SKM-1 treated with dmso at 0.1 percent for 144 hours (cell line): ENCODE data around the gene GLI3.
A peak's percentile ranks its signal among the peaks of the same experiment; 100 is the strongest.

Source experiments
- DNase-seq: peaks from one replicate; lab custom pipeline; 2025; ENCODE audit not compliant: unreplicated experiment; lab: John Stamatoyannopoulos, UW

GLI3 gene

DNA sequence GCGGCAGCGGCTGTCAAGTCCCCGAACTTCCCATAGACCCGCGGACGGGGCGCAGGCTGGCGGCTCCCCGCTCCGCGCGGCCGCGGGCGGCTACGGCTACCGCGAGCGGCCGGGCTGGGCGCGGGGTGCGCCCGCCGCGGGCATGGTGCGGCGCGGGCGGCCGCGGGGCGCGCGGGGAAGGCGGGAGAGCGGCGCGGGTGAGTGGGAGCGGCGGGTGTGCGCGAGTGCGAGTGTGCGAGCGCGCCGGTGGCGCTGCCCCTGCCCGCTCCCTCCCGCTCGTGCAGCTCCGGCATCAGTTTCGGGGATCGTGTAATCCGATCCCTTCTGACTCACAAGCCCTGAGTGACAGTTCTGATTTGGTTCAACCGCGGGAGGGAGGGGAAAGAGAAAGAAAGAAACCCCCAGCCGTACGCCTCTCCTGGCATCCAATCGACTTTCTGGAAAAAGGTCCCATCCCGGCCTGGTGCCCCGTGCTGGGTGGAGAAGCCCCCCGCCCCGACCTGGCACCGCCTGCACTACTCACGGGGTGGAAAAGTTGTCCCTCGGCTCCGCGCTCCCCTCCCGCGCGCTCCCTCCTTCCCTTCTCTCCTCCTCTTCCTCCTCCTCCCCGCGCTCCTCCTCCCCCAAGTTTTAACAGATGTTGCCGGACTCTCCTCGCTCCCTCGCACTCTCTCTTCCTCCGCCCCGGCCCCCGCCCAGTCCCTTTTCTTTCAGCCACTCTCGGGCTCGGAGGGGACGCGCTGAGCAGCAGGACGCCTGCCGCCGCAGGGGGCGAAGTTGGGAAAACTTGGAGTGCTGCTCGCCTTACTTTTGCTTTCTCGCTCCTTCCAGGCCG, at the start of gene GLI3:
Gene GLI3 (minus strand): TSS at position 234 of the 835 bp plus-strand sequence. CDS start 13,956 bp downstream, outside the sequence.
- peak; percentile 30 for DNase-seq

DNA sequence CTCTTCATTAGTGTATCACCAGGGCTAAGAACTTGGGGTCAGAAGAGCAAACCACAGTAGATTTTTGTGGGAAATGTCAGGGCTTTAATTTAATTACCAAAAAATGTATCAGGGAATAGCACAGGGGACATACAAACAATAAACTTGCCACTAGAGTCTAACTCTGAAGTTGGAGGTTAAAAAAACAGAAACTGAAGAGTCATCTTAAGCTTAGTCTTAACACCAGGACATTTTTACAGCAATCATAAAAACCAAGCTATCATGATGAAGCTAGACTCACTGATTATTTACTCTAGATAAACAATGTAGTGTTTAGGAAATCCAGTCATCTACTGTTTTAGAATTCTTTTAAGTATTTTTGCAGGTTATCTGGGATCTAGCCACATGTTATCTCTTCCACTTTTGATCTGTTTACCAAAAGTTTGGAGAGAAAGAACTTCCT, 48.4 kb upstream of the GLI3 start:
- no peak for DNase-seq

DNA sequence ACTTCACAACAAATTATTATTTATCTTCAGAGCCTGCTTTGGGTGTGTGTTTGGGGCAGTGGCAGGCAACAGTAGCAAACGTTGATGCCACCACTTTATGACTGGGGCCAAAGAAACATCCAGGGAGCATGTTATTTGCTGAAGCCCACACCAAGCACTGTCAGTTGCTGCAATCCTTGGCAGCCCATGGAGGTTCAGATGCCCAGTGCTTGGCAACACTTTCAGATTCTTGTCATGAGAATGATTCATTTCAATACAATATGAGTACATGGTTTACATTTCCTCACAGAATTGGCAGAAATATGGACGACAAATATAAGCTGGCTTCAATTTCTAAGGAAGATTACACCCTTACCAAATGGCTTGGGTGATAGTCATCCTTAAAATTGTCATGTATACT, 46.5 kb upstream of the GLI3 start:
- DNase-seq, result no peak

DNA sequence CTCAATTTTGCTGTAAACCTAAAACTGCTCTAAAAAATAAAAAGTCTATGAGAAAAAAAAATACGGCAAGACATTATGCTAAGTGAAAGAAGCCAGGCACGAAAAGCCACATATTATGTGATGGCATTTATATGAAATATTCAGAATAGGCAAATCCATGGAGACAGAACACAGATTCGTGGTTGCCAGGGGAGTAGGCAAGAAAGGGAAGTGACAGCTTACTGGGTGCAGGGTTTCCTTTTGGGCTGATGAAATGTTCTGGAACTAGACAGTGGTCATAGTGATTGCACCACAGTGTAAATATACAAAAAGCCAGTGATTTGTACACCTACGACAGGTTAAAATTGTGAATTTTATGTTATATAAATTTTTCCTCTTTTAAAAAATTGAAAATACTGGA, 41.3 kb upstream of the GLI3 start:
- peak; percentile 65 for DNase-seq

DNA sequence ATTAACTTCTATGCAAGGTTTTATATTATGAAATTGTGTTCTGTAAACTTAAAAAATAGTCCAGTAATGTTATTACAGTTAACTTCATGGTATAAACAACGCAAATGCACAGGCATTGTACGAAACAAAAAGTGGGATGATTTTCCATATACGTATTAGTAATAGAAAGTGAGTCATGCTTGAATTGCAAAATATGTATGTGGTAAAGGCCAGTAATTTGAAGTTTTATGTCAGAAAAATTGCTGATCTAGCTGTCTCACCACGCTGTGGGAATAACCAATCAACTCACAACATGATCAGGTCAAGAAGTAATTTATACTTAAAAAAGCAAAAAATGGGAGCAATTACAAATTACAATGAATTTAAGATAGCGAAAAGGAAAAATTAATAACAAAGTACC, 37.0 kb upstream of the GLI3 start:
- no peak for DNase-seq

DNA sequence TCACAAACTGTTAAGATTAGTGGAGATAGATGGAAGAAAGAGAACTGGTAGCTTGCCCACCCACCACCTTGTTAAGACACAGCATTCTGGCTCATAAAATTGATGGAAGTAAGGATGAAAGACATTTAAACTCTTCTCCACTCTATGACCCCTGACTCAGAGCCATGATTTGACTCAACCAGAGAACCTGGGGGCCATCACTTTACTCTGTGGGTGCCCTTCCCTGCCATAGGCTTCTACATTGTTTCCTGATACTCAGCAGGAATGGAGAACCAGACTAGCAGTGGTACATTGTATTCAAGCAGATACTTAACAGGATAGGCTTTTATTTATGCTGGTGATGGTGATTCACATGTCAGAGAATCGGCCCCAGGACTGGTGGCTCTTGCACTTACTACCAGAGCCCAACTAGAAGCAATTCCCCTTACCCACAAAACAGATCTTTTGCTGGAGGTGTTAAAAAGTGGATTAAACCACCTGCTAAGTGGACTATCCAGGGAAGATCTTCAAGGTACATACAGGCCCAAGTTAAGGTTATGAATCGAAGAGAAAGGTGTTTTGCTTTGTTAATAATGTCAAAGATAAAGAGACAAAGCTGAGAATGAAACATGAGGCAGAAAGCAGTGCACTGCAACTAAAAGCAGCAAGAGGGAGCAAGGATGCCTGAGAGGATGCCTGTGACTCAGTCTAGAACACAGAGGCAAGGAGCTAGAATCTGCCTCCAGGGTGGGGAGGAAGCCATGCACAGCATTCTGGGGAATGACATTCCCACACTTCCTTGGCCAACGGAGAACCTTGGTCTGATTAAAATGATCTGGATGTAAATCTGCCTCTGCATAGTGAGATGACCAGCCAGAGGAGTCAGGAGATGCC, 36.0 kb upstream of the GLI3 start:
- DNase-seq, result no peak

DNA sequence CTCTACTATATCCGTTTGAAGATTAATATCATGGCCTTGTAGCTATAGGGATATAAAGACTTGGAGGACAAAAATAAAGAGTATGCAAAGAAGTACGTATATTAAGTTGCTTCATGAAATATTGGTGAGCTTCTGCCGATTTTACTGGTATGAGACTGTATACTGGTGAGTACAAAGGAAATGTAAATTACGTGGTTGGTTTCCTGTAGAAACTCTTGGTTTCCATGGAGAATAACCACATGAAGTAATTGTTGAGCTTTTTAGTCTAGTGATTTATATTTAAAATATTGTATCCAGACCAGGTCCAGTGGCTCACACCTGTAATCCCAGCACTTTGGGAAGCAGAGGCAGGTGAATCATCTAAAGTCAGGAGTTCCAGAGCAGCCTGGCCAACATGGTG, 32.2 kb upstream of the GLI3 start:
- DNase-seq, result no peak

DNA sequence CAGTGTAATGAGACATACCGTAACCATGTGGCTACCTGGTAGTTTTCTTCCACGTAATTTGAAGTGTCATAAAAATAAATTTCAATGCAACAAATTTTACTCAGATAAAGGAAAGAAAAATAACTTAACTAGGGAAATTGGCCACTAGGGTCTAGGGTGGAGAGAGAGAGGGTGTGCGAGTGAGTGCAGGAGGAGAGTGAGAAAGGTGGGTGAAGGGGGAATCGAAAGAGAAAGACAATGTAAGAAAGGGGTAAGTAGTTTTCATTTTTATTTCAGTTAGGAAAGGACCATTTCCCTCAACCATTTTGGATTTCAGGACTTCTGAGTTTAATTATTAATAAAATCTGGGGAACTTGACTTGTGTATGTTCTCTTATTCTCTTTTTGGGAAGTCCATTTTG, 27.7 kb upstream of the GLI3 start:
- no peak for DNase-seq

DNA sequence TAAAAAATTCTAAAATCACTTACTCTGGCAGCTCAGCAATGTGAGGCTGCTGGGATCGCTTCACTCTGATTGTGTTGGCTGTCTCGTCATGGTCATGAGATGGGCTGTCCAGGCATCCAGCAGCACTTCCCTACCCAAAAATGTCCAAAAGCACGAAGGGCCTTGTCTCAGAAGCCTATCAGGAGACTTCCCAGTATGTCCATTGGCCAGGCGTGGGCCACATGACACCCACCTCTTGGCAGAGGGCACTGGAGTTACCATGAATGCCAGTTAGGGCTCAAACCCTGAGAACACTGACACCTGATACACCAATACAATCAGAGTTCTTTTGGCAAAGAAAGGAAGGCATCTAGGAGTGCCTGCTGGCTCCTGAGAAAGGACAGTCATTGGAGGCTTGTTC, 27.0 kb upstream of the GLI3 start:
- no peak for DNase-seq

DNA sequence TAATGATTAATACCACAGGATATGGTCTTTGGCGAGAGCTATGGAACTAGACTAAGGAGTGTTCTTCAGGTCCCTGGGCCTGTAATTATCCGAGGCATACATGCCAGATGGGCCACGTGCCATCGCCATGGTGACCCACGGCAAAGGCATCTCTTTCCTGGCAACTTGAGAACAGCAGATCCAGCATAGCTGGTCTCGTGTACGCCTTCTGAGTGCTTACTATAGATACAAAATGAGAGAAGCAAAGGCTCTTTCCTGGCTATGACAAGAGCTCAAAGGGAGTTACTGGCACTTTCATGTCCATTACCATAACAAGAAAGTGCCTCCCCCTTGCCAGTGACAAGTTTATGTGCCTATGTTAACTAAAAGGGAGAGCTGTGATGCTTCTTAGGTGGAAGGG, 26.0 kb upstream of the GLI3 start:
- no peak for DNase-seq

DNA sequence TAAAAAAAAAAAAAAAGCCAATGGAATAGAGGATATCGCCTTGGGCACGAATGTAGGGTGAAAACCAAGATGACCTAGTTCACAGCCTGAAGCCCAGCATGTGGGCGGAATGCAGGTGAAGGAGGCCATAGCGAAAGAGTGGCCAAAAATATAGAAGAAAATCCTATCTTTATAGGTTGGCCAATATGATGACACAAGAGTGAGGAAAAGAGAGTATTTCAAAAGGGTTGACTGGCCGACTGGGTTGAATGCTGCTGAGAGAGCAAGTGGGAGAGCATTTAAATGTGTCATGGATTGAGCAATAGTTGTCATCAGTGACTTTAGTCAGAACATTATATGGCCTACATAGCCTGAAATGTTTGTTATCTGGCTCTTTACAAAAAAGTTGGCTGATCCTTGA, 17.2 kb upstream of the GLI3 start:
- peak; percentile 19 for DNase-seq

DNA sequence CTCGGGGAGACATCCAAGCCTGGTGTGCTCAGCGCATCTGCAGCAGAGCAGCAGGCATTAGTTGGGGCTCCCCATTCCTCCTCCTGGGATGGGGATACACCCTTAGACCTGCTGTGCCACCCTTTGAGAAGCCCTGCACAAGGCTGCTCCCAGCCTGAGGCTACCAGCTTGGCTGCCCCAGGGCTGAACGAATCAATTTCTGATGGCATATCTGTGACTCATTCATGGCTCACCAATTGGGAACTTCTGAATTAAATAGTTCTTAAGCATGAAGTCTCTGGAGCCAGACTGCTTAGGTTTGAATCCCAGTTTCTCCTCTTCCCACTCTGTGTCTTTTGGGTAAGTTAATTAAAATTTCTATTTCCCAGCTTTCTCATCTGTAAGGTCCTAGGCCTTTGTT, 16.3 kb upstream of the GLI3 start:
- DNase-seq, result no peak

DNA sequence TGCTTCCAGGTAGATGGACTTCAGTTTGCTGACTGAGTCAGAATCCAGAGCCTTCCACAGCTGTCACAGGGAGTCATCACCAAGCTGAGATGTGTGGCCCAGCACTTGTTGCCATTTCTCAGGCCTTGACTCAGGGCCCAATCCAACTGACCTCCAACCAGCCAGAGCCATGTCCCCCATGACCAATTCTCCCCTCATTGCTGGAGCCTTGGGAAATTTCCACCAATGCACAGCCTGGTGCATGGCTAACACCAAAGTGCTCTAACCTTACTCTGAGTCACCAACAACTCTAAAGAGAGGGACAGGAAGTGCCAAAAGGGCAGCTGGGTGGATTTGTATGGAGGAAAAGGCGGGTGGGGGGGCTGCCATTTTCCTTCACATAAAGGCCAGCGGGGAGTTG, 13.4 kb upstream of the GLI3 start:
- DNase-seq, result no peak

DNA sequence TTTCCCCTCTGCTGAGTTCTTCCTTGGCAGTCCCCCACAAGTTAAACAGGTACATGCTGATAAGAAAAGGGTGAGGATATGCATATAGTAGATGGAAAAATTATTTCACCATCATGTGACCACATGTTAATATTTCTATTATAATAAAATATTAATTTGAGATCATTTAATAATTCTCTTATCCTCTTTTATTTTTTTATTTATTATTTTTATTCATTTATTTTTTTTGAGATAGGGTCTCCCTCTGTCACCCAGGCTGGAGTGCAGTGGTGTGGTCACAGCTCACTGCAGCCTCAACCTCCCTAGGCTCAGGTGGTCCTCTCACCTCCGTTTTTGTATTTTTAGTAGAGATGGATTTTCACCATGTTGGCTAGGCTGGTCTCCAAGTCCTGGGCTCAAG, 11.6 kb upstream of the GLI3 start:
- DNase-seq, result no peak

DNA sequence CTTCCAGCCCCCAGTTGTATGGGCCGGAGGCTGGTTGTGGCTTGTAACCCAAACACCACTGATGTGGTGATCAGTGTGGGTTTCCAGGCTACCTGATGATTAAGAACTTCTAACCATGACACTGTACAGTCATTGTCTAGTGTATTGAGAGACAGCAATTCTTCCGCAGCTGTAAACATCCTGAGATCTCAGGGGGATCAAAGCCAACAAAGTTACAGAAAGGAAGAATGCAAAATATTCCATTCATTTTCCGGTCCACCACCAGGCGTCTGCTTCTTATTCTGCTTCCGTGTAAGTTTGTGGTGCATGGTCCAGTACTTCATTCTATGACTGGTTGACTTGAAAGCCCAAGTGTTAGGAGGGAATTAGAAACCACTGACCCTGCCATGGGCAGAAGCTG, 10.3 kb upstream of the GLI3 start:
- DNase-seq, result no peak

DNA sequence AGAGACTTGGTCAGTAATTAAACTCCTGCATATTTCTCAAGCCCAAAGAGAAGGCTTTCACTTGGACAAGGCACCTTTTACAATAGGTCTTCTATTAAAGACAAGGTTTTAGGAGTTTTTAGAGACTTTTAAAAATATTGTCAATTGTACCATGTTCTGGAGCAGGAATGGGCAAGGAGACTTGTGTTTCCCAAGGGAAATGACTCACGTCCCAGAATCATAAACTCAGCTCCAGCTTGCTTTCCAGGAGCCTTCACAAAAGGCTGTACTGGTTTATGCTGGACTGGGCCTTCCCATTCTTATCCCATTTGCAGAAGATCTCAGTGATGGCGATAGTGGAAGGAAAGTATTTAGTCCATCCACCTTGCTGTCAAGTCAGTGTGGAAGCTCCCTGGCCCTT, 7.8 kb upstream of the GLI3 start:
- no peak for DNase-seq

DNA sequence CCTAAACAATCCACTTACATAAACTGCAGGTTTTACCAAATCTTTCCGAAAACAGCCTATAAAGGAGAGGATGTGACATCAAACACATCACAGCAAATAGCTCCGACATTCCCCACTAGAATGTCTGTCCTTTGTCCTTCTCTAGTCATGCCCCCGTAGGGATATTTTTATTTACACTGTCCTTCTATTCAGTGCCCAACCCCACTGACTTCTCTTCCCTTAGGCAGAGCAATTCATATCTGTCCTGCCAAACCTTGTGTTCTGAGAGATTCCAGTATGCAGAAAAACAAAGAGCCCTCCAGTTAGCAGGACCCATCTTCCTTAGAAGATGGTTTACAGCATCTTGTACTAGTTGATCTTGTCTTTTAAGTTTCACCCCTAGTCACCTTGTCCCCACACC, 5.4 kb upstream of the GLI3 start:
- no peak for DNase-seq

DNA sequence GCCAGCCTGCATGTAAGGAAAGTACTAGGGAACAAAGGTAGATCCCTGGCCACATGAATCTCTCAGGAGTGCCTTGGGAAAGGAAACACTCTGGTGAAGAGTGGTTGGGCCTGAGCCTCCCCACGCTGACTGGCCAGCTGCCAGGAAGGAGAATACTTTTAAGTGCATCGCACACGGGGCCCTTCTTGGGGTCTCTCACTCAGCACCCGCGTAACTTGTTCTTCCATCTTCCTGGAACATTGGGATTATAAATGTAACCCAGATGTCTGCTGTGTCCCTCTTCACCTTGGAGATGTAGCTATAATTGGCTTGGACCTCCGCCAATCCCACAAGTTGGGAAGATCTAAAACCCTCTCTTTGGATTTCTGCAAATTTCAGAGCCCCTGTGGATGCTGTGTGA, 4.4 kb upstream of the GLI3 start:
- DNase-seq, result no peak

DNA sequence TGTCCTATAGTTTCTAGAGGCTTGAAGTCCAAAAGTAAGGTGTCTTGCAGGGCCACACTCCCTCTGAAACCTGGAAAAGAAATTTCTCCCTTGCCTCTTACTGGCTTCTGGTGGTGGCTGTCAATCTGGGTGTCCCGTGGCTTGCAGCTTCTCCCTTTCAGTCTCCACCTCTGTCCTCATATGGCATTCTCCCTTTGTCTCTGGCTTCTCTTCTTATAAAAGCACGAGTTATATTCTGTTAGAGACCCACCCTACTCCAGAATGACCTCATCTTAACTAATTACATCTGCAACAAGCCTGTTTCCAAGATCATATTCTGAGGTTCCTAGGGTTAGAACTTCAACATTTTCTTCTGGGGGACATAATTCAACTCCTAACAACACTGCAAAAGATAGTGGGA, 3.4 kb upstream of the GLI3 start:
- no peak for DNase-seq

DNA sequence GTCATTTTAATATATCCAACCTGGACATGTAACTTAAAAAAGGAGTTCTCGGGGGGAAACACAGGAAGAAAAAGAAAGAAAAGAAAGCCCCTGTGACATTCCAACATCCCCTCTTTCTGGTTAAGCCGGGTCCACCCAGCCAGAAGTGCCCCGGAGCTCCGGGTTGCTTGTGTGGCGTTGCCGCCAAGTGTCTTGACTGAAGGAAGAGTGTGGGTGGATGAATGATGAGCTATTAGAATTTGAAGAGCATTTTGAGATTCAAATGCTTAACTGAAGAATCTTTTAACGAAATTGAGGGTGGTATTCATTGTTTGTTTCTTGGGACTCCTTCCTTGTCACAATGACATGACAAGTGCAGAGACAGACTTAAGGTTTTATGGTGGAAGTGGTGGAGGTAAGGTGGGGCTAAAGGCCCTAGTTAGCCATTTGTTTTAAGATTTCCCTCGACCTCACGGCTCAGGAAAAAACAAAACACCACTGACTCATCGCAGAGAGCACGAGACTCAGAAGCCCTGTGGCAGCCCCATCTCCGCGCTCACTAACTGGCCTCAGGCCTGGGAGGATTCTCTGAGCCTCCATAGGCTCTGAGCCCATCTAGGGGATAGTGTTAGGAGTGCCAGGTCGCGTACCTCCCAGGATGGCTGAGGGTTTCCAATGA, 1.8 kb upstream of the GLI3 start:
- DNase-seq, result no peak

DNA sequence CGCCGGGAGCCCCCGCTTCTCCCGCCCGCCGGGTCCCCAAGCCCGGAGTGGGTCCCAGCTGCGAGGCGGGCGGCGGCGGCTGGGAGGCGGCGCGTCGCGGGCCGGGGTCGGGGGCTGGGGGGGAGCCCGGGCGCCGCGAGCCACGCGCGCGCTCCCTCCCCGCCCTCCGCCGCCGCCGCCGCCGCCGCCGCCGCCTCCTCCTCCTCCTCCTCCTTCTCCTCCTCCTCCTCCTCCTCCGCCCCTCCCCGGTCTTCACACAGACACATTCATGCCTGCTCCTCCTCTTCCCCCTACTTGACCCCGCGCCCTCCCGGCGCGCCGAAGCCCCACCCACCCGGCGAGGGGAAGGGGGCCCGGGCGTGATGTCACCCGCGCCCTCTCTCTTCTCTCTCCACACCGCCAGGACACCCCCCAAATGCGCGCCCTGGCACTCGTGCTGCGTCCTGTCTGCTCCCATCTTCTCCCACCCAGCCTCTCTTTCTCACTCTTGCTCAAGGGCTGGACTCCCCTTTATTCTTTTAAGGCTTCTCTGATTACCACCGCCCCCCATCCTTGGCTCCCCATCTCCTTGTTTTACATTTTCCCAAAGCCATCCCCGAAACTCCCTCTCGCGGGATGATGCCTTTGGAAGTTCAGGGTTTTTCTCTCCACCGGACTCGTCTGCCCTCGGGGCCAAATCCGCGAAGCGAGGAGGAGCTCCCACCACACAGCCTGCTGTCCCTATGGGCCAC, 967 bp upstream of the GLI3 start:
- DNase-seq, result no peak
